Body of pancreas (tissue), 4 donors: ENCODE measurements around the gene TMEM217.

Source experiments
- POLR2A ChIP-seq, 3 donors: fragments of 450-650 bp; IDR thresholded peaks; one replicate each; pipeline ENCODE4 v1.6.1; 2016; ENCODE audit warnings: antibody characterized with exemption in 3 of 3, mild to moderate bottlenecking in 2 of 3
- TF ChIP-seq, protein P1 (sequence below), 7 experiments: fragments of 450-650 bp in 4 of 7; fragments of 200-600 bp in 3 of 7; sonication (generic) in 3 of 7; IDR thresholded peaks; one replicate each; pipeline ENCODE4 v1.5.1; 2016 to 2019; ENCODE audit warnings: antibody characterized with exemption in 7 of 7

GRCh38 chr6:37275350-37275749, 17.4 kb upstream of the TMEM217 start:
- TF ChIP-seq, protein P1, sequence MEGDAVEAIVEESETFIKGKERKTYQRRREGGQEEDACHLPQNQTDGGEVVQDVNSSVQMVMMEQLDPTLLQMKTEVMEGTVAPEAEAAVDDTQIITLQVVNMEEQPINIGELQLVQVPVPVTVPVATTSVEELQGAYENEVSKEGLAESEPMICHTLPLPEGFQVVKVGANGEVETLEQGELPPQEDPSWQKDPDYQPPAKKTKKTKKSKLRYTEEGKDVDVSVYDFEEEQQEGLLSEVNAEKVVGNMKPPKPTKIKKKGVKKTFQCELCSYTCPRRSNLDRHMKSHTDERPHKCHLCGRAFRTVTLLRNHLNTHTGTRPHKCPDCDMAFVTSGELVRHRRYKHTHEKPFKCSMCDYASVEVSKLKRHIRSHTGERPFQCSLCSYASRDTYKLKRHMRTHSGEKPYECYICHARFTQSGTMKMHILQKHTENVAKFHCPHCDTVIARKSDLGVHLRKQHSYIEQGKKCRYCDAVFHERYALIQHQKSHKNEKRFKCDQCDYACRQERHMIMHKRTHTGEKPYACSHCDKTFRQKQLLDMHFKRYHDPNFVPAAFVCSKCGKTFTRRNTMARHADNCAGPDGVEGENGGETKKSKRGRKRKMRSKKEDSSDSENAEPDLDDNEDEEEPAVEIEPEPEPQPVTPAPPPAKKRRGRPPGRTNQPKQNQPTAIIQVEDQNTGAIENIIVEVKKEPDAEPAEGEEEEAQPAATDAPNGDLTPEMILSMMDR (IDR thresholded peaks at IDR 0.05): no peak
- TF ChIP-seq POLR2A (IDR thresholded peaks at IDR 0.05): no peak
